ENCODE data around the gene KRTAP9-9.
"Not testable (repeated sequence)": the region's sequence is repeated elsewhere in the genome, so short reads cannot be mapped to it uniquely, and the experiment has no call there.

Gene KRTAP9-9

DNA sequence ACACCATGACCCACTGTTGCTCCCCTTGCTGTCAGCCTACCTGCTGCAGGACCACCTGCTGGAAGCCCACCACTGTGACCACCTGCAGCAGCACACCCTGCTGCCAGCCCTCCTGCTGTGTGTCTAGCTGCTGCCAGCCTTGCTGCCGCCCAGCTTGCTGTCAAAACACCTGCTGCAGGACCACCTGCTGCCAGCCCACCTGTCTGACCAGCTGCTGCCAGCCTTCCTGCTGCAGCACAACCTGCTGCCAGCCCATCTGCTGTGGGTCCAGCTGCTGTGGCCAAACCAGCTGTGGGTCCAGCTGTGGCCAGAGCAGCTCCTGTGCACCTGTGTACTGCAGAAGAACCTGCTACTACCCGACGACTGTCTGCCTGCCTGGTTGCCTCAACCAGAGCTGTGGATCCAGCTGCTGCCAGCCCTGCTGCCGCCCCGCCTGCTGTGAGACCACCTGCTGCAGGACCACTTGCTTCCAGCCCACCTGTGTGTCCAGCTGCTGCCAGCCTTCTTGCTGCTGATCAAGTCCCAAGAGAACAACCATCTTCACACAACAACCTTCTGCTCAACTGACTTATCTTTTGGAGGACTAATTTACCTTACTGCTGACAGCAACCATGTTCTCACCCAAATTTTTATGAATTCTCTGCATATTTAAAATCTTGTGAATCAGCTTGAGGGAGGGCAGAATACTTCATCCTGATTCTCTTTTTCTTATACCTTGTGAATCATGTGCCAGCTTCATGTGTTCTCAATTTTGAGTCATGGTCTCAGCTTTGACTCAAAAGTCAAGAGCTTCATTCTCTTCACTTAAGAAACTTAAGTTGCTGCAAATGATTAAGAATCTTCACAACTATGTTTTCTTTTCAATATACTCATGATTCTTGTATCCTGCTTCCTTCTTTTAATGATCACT is at the start of gene KRTAP9-9:
Gene KRTAP9-9 (plus strand): TSS at position 4 of the 910 bp plus-strand sequence.
- not testable (repeated sequence) for DNase-seq

DNA sequence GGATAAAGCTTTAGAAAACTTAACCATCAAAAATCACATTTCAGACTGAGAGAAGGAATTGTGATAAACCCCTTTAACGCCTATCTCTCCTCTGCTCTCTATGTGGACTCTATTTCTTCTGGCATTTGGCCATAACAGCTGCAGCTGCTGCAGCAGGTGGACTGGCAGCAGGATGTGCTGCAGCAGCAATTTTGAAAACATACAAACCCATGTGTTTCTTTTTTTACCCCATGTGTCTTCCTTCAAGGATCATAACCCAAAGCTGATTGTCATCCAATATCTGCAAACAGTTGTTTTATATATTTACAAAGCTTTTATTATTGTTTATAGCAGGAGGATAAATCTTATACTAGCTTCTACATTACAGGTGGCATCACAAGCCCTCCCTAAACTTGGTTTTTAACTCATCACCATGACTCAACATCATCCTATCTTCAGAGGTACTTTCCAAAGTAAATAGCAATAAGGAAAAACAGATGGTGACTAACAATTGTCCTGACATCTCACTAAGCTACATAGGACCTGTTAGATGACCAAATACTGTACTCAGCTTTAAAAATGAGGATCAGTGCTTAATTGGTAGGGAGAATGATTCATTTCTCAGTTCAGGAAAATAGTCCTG is 43.2 kb upstream of the KRTAP9-9 start:
- no peak for DNase-seq

DNA sequence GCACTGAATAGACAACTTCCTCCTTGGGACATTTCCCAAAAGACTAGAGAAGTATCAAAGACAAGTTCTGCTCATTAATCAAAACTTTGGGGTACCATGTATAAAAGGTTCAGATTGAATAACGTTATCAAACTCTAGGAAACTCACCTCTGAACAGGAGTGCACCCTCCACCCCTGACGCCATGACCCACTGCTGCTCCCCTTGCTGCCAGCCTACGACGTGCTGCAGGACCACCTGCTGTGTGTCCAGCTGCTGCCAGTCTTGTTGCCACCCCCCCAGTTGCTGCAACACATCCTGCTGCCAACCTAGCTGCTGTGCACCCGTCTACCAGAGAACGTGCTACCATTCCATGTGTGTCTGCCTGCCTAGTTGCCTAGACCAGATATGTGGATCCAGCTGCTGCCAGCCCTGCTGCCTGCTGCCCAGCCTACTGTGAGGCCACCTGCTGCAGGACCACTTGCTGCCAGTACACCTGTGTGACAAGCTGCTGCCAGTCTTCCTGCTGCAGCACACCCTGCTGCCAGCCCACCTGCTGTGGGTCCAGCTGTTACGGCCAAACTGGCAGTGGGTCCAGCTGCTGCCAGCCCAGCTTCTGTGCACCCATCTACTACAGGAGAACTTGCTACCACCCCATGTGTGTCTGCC is 42.5 kb upstream of the KRTAP9-9 start:
- DNase-seq = no peak

DNA sequence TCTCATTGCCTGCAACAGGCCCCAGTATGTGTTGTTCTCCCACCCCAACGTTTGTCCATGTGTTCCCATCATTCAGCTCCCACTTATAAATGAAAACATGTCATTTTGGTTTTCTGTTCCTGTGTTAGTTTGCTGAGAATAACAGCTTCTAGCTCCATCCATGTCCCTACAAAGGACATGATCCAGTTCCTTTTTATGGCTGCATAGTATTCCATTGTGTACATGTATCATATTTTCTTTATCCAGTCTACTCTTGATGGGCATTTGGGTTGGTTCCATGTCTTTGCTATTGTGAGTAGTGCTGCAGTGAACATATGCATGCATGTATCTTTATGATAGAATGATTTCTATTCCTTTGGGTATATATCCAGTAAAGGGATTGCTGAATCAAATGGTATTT is 39.5 kb upstream of the KRTAP9-9 start:
- DNase-seq = no peak

DNA sequence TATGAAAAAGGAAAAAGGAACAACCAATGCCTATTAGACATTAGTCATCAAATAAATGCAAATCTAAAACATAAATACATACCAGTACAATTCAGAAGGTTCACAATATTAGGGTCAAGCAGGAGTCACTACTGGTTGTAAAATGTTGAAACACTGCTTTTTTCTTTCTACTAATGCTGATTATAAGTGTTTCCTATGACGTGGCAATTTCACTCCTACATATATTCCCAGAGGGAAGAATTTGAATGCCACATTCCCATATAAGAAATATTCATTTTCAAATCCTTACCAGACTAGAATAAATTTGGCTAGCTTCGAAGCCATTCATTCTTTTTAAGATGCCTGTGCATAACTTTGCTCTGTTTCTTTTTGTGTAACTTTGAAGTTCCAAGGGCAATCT is 31.4 kb upstream of the KRTAP9-9 start:
- DNase-seq = no peak

DNA sequence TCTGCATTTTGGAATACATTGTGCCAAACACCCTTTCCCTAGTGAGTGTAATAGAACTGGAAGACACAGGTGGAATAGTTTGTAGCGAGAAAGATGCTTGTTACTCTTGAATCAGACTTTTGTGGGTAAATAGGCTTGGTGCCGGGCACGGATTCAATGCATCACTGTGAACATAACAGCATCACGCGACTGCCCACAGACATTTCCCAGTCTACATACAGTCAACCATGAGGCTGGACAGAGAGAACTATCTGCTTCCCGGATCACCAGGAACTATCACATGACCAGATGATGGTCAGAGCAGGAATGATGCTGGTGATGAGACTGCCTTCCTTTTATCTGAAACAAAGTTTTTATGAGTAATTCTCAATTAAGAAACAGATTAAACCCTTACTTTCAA is 29.1 kb upstream of the KRTAP9-9 start:
- DNase-seq = no peak

DNA sequence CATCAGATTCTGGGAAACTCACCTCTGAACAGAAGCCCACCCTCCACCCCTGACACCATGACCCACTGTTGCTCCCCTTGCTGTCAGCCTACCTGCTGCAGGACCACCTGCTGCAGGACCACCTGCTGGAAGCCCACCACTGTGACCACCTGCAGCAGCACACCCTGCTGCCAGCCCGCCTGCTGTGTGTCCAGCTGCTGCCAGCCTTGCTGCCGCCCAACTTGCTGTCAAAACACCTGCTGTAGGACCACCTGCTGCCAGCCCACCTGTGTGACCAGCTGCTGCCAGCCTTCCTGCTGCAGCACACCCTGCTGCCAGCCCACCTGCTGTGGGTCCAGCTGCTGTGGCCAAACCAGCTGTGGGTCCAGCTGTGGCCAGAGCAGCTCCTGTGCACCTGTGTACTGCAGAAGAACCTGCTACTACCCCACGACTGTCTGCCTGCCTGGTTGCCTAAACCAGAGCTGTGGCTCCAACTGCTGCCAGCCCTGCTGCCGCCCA is 28.5 kb upstream of the KRTAP9-9 start, which contains the start of gene KRTAP9-2:
Gene KRTAP9-2 (plus strand): TSS at position 51 of the 498 bp plus-strand sequence. CDS start 7 bp downstream, at position 58.
- DNase-seq = not testable (repeated sequence)

DNA sequence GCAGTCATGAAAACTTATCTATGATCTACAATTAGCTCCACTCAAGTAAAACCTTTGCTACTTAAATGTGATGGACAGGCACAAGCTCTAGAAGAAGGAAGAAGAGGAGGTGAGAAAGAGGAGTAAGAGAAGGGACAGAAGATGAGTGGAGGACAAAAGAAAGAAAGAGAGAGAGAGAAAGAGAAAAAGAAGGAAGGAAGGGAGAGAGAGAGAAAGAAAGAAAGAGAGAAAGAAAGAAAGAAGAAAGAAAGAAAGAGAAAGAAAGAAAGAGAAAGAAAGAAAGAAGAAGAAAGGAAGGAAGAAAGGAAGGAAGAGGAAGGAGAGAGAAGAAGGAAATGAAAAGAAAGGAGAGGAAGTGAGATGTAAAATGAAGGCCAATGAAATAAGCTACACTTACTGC is 25.1 kb upstream of the KRTAP9-9 start:
- DNase-seq = no peak

DNA sequence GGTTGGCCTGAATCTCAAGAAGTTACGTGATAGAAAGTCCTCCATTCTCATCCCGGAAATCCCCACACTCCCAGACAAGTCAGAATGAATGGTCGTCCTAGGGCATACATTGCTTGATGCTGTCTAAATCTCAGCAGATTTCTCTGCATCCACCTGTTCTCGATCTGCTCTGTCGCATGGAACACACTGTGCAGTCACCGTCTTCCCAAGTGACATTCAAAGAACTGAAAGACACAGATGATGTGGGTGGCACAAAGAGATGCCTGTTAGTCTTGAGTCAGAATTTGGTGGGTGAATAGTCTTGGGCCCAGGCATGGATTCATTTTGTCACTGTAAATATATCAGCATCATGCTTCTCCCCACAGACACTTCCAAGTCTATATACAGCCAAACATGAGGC is 23.5 kb upstream of the KRTAP9-9 start:
- no peak for DNase-seq

DNA sequence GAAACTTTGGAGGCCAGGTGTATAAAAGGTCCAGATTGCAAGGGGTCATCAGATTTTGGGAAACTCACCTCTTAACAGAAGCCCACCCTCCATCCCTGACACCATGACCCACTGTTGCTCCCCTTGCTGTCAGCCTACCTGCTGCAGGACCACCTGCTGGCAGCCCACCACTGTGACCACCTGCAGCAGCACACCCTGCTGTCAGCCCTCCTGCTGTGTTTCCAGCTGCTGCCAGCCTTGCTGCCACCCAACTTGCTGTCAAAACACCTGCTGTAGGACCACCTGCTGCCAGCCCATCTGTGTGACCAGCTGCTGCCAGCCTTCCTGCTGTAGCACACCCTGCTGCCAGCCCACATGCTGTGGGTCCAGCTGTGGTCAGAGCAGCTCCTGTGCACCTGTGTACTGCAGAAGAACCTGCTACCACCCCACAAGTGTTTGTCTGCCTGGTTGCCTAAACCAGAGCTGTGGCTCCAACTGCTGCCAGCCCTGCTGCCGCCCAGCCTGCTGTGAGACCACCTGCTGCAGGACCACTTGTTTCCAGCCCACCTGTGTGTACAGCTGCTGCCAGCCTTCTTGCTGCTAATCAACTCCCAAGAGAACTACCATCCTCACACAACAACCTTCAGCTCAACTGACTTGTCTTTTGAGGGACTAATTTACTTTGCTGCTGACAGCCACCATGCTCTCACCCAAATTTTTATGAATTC is 22.6 kb upstream of the KRTAP9-9 start, which contains the start of gene KRTAP9-3:
Gene KRTAP9-3 (plus strand): TSS at position 51 of the 707 bp plus-strand sequence. CDS start 53 bp downstream, at position 104.
- not testable (repeated sequence) for DNase-seq

DNA sequence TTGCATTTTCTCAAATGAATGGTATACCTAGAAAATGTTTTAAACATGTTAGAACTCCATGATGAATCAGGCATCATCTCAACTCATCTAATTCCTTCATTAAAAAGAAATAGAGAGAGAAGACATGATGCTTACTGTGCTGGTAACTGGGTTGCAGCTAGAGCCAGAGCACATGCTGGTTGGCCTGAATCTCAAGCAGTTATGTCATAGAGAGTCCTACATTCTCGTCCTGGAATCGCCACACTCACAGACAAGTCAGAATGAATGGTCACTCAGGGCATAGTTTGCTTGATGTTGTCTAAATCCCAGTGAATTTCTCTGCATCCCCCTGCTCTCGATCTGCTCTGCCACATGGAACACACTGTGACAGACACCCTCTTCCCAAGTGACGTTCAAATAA is 18.1 kb upstream of the KRTAP9-9 start:
- not testable (repeated sequence) for DNase-seq

DNA sequence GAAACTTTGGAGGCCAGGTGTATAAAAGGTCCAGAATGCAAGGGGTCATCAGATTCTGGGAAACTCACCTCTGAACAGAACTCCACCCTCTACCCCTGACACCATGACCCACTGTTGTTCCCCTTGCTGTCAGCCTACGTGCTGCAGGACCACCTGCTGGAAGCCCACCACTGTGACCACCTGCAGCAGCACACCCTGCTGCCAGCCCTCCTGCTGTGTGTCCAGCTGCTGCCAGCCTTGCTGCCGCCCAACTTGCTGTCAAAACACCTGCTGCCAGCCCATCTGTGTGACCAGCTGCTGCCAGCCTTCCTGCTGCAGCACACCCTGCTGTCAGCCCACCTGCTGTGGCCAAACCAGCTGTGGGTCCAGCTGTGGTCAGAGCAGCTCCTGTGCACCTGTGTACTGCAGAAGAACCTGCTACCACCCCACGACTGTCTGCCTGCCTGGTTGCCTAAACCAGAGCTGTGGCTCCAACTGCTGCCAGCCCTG is 17.2 kb upstream of the KRTAP9-9 start, which contains the start of gene KRTAP9-8:
Gene KRTAP9-8 (plus strand): TSS at position 51 of the 489 bp plus-strand sequence. CDS start 53 bp downstream, at position 104.
- DNase-seq = not testable (repeated sequence)

DNA sequence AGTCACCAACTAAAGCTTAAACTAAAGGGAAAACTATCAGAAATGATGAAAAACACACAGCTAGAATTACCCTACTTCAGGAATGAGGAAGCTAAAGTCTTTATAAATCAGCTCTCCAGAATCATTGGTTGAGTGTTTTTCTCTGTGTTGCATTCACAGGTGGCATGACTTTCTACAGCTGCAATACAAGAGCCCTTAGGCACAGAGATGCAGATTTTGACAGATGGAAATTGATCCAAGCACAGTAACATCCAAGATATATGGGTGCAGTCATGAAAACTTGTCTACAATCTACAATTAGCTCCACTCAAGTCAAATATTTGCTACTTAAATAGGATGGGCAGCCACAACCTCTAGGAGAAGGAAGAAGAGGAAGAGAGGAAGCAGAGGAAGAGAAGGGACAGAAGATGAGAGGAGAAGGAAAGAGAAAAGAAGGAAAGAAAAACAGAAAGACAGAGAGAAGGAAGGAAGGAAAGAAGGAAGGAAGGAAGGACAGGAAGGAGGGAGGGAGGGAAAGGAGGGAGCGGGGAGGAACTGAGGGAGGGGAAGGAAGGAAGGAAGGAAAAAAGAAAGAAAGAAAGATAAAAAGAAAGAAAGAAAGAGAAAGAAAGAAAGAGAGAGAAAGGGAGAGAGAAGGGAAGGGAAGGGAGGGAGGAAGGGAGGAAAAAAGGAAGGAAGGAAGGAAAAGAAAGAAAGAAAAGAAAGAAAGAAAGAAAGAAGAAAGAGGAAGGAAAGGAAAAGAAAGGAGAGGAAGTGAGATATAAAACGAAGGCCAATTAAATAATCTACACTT is 8.0 kb upstream of the KRTAP9-9 start:
- DNase-seq = not testable (repeated sequence)

DNA sequence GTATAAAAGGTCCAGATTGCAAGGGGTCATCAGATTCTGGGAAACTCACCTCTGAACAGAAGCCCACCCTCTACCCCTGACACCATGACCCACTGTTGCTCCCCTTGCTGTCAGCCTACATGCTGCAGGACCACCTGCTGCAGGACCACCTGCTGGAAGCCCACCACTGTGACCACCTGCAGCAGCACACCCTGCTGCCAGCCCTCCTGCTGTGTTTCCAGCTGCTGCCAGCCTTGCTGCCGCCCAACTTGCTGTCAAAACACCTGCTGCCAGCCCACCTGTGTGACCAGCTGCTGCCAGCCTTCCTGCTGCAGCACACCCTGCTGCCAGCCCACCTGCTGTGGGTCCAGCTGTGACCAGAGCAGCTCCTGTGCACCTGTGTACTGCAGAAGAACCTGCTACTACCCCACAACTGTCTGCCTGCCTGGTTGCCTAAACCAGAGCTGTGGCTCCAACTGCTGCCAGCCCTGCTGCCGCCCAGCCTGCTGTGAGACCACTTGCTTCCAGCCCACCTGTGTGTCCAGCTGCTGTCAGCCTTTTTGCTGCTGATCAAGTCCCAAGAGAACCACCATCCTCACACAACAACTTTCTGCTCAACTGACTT is 5.4 kb upstream of the KRTAP9-9 start, which contains the start of gene KRTAP9-4:
Gene KRTAP9-4 (plus strand): TSS at position 51 of the 604 bp plus-strand sequence. CDS start 34 bp downstream, at position 85.
- not testable (repeated sequence) for DNase-seq

DNA sequence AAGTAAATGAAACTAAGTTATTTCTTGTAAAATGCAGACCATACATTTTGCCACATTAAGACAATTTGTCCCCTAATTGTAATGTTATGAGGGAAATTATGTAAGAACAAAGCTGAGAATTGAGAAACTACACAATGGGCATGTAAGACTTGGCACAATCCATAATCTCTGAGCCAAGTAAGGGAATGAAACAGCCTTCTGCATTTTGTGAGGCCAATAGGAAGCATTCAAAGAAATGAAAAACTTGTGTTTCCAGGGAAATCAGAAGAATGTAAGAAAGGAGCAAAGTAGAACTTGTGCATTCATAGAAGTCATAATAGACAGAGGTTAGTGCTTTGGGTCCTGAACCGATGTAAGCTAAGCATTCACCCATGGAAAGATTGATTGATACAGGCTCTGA is 3.9 kb upstream of the KRTAP9-9 start:
- no peak for DNase-seq

DNA sequence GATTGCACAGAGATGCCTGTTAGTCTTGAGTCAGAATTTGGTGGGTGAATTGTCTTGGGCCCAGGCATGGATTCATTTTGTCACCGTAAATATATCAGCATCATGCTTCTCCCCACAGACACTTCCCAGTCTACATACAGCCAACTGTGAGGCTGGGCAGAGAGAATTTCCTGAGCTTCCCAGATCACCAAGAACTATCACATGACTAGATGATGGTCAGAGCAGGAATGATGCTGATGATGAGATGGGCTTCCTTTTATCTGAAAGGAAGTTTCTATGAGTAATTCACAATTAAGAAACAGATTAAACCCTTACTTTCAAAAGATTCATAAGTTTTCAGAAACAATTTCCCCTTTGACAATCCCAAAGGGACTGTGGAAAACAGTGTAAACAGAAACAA is 323 bp upstream of the KRTAP9-9 start:
- no peak for DNase-seq

DNA sequence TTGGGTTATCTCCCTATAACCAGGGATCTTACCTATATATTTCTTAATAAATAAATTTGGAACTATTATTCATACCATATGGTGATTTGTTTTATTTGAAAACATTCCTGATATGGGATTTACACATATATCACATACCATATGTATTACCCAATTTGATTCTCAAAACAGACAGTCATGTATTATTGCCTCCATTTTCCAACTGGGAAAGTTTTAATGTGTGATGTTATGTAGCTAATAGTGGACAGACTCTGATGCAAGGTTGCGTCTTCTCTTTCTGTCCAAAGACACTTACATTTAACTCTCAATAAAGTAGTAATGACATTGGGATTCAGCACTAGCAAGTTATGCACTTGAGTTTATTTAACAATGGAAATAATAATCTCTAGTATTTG is 1.1 kb downstream of the KRTAP9-9 start:
- DNase-seq = no peak

DNA sequence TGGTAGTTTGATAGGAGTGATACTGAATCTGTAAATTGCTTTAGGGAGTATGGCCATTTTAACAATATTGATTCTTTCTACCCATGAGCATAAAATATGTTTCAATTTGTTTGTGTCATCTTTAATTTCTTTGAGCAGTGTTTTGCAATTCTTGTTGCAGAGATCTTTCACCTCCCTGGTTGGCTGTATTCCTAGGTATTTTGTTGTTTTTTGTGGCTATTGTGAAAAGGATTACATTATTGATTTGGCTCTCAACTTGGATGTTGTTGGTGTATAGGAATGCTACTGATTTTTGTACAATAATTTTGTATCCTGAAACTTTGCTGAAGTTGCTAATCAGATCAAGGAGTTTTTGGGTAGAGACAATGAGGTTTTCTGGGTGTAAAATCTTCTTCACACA is 3.2 kb downstream of the KRTAP9-9 start:
- no peak for DNase-seq

DNA sequence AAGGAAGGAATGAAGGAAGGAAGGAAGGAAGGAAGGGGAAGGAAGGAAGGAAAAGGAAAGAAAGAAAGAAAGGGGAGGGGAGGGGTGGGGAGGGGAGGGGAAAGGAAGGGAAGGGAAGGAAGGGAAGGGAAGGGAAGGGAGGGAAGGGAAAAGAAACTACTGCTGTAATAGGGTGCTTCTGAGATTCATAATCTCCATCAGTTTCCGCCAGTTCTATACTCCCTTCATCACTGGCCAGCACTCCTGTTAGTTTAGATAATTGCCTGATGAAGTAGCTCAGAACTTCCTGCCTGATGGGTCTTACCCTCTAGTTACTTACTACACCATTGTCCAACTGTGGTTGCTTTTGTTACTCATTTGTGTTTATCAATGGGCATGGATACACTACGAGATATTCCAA is 8.0 kb downstream of the KRTAP9-9 start:
- no peak for DNase-seq

DNA sequence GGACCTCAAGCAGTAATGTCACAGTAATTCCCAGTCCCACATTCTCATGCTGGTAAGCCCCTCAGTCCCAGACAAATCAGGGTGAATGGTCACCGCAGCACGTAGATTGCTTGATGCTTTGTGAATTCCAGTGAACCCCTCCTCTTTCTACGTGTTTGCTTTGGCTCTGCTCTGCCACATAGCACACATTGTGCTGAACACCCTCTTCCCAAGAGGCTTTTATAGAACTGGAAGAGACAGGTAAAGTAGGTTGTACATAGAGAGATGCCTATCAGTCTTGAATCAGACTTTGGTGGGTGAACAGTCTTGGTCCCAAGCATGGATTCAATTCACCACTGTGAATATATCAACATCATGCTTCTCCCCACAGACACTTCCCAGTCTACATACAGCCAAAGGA is 9.4 kb downstream of the KRTAP9-9 start:
- DNase-seq = no peak

DNA sequence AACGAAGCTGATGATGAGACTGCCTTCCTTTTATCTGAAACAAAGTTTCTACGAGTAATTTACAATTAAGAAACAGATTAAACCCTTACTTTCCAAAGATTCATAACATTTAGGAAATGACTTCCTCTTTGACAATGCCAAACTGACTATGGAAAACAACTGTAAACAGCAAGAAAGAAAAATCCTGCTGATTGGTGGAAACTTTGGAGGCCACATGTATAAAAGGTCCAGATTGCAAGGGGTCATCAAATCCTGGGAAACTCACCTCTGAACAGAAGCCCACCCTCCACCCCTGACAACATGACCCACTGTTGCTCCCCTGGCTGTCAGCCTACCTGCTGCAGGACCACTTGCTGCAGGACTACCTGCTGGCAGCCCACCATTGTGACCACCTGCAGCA is 9.9 kb downstream of the KRTAP9-9 start, which contains the start of gene KRTAP9-6:
Gene KRTAP9-6 (plus strand): TSS at position 301 of the 400 bp plus-strand sequence. CDS start 0 bp downstream, at position 301.
- no peak for DNase-seq

Measured in activated CD4-positive, alpha-beta T cell treated with anti-CD3 and anti-CD28 coated beads, Interleukin-2, amount 50 U/mL, for 48 hours (primary cell).